Right cardiac atrium (tissue), 5 donors: Measurements from ENCODE around the gene ARHGAP15. TPM values are rescaled to one million over a fixed set of nuclear protein-coding genes. Genes with fewer than 3 reads are reported as not detected.

Experiments
- ATAC-seq, 2 donors: fragments of 200-7000 bp; cut with Tn5 transposase; one replicate each; pipeline versions ENCODE4 v1.8.0 to v1.9.1; 2020; ENCODE audit warnings: moderate library complexity in 2 of 2, mild to moderate bottlenecking in 1 of 2
- DNase-seq, 3 donors: peaks; one replicate each; pipeline ENCODE4 v3.0.0-alpha.2; 2020
- H3K27ac ChIP-seq: one replicate; pipeline ENCODE4 v1.5.1; 2013; ENCODE audit warnings: mild to moderate bottlenecking, low read length, control low read depth, moderate library complexity
- H3K27me3 ChIP-seq: one replicate; pipeline ENCODE4 v1.6.1; 2013; ENCODE audit not compliant: control insufficient read depth, insufficient read depth
- H3K4me1 ChIP-seq: one replicate; pipeline ENCODE4 v1.6.1; 2013; ENCODE audit warnings: low read length; ENCODE audit not compliant: control insufficient read depth, insufficient read depth
- H3K4me3 ChIP-seq: one replicate; pipeline ENCODE4 v1.5.1; 2013; ENCODE audit warnings: low read length, control low read depth
- H3K9me3 ChIP-seq: one replicate; pipeline ENCODE4 v1.6.1; 2013; ENCODE audit warnings: low read length; ENCODE audit not compliant: control insufficient read depth
- WGBS: extraction: QIAGEN DNeasy Blood & Tissue Kit; methylation state at CpG from one replicate; pipeline ENCODE4 v1.1.7; 2013; 5-methylcytosine and 5-hydroxymethylcytosine counted together
- intact Hi-C, 4 donors: fragments of 100-400 bp; cut with DNase I; formaldehyde crosslinking; loops; one replicate each; pipeline versions ENCODE4 v1.11.0 to v1.14.0; 2022 to 2023
- polyA plus RNA-seq: library from polyadenylated mRNA; stranded (reverse); fragments of 200-250 nt; gene quantifications from one replicate; pipeline ENCODE4 v1.2.3, GENCODE V29; 2013
- total RNA-seq, 4 donors: library from RNA; stranded (reverse); fragmentation: NEBNext Ultra II Directional; extraction: Animal tissue kit (Norgen Biotek cat#: 25700); gene quantifications; one replicate each; pipeline ENCODE4 v1.2.1, GENCODE V29; 2021
- donor health status: healthy with polysubstance abuse.
- donor health status: DM: no; HTN: yes; CAD: no.
- donor health status: DM: no; HTN: no; CAD: no.
- donor health status: DM: no; HTN: yes; CAD: no; lungs with severe emphysema.
- donor health status: DM: yes; HTN: yes; CAD: no.

ARHGAP15 gene
- total and polyA plus RNA-seq, 5 donors: 4.5 to 8.4 (median 6.5) TPM

- 89% methylated on average over 5 of the region's 5 CpGs for WGBS
- Histone ChIP-seq H3K4me3 (no peak overlapping the region), H3K27me3 (no peaks in the 10 kb centered on the region), H3K27ac (no peak overlapping the region), H3K9me3 (no peaks in the 10 kb centered on the region), H3K4me1 (peaks cover 1% of the 10 kb centered on the region)
- ATAC-seq (no peak), DNase-seq (no peak)
- intact Hi-C loops: no loop called here
Measured at GRCh38 chr2:143226714-143227541, 97.7 kb downstream of the ARHGAP15 start.

DNA sequence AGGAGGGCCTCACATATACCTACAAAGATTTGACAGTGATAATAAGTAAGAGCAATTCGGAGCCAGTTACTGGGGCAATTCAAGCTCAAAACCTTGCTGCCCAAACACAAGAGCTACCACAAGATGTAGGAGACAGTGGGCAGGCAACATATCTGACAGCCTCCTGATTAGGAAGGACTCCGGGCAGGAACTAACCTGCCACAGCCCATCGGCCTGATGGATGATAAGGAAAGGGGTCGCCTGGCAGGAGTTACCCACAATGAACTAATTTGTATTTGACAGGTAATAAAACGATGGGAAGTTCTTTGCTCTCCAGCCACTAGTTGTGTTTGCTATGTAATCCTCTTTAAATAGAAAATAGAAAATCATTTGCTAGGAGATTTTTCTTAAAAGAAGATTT is 100.2 kb downstream of the ARHGAP15 start:
- H3K9me3 ChIP-seq: no peaks in the 10 kb centered on the region
- 48% methylated on average over 5 of the region's 5 CpGs for WGBS
- H3K27ac ChIP-seq: no peak overlapping the region
- intact Hi-C loops: no loop called here
- no peaks in the 10 kb centered on the region for H3K27me3 ChIP-seq
- no peak overlapping the region for H3K4me3 ChIP-seq
- no peak for DNase-seq
- no peak for ATAC-seq
- no peaks in the 10 kb centered on the region for H3K4me1 ChIP-seq

GRCh38 chr2:143229952-143230351 is 100.7 kb downstream of the ARHGAP15 start:
- Histone ChIP-seq H3K27me3 (no peaks in the 10 kb centered on the region), H3K4me3 (no peak overlapping the region), H3K9me3 (no peaks in the 10 kb centered on the region), H3K4me1 (no peaks in the 10 kb centered on the region), H3K27ac (no peak overlapping the region)
- 40% methylated on average over 2 of the region's 2 CpGs for WGBS
- intact Hi-C loops: loop anchor here in 1 of 4 donors (10.0 kb wide), 1 partner anchor 125 kb away; no protein-coding TSS in a partner anchor
- ATAC-seq (no peak), DNase-seq (no peak)

- intact Hi-C loops: loop anchor here in 1 of 4 donors (10.0 kb wide), 1 partner anchor 126 kb away; no protein-coding TSS in a partner anchor
- Histone ChIP-seq H3K4me1 (no peaks in the 10 kb centered on the region), H3K27me3 (no peaks in the 10 kb centered on the region), H3K9me3 (no peaks in the 10 kb centered on the region), H3K27ac (no peak overlapping the region), H3K4me3 (no peak overlapping the region)
- DNase-seq (no peak), ATAC-seq (no peak)
- 70% methylated on average over 3 of the region's 3 CpGs for WGBS
Measured at GRCh38 chr2:143230506-143231253, 101.5 kb downstream of the ARHGAP15 start.

DNA sequence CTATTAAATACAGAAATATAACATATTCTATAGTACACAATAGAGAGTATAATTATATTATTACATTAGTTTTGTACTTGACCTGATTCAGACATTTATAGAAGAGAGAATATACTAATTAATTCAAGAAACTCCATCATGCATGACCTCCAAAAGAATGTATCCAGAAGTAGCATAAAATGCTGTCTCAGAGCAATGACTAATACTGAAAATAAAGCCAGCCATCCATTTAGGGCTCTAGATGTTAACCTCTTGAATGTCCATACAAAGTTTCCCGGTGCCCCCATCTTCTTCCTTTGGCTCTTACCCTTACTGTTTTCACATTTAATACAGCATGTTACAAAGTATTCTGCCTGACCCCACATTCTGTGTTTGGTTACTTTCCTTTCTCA is 102.0 kb downstream of the ARHGAP15 start:
- intact Hi-C loops: loop anchor here in 1 of 4 donors (10.0 kb wide), 1 partner anchor 126 kb away; no protein-coding TSS in a partner anchor
- Histone ChIP-seq H3K27ac (no peak overlapping the region), H3K4me1 (no peaks in the 10 kb centered on the region), H3K9me3 (no peaks in the 10 kb centered on the region), H3K4me3 (no peak overlapping the region), H3K27me3 (no peaks in the 10 kb centered on the region)
- no peak for DNase-seq
- no peak for ATAC-seq
- 89% methylated on average over 1 of the region's 1 CpG for WGBS

- ATAC-seq (no peak), DNase-seq (no peak)
- Histone ChIP-seq H3K4me1 (no peaks in the 10 kb centered on the region), H3K27me3 (no peaks in the 10 kb centered on the region), H3K27ac (no peak overlapping the region), H3K9me3 (no peaks in the 10 kb centered on the region), H3K4me3 (no peak overlapping the region)
- WGBS: 82% methylated on average over 8 of the region's 8 CpGs
- intact Hi-C loops: loop anchor here in 1 of 4 donors (10.0 kb wide), 1 partner anchor 132 kb away; no protein-coding TSS in a partner anchor
Measured at GRCh38 chr2:143237146-143237777, 108.0 kb downstream of the ARHGAP15 start.

GRCh38 chr2:143241403-143242088 is 112.3 kb downstream of the ARHGAP15 start:
- H3K4me3 ChIP-seq: no peak overlapping the region
- no peak overlapping the region for H3K27ac ChIP-seq
- H3K27me3 ChIP-seq: no peaks in the 10 kb centered on the region
- no peaks in the 10 kb centered on the region for H3K4me1 ChIP-seq
- ATAC-seq (no peak), DNase-seq (no peak)
- intact Hi-C loops: no loop called here
- H3K9me3 ChIP-seq: no peaks in the 10 kb centered on the region
- WGBS: 77% methylated on average over 7 of the region's 7 CpGs

DNA sequence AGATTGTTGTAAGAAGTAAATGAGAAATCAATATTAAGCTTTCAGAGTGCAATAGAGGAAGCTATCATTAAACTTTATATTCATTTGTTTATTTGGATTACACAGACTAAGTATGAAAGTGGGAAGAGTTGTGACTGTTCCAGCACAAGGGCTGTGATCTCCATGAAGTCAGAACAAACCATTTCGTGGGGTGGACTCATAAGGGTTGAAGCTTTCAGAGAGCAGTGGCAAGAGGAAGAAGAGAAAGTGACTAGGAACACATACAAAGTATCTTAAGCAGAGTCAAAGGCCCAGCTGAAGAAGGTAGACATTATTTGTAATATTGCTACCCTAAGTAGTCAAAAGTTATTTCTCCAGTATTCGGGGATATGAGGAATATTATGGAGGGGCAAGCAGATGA is 117.0 kb downstream of the ARHGAP15 start:
- intact Hi-C loops: no loop called here
- ATAC-seq (no peak), DNase-seq (no peak)
- Histone ChIP-seq H3K4me1 (no peaks in the 10 kb centered on the region), H3K4me3 (no peak overlapping the region), H3K27ac (no peak overlapping the region), H3K9me3 (no peaks in the 10 kb centered on the region), H3K27me3 (no peaks in the 10 kb centered on the region)
- WGBS: 69% methylated on average over 2 of the region's 2 CpGs

DNA sequence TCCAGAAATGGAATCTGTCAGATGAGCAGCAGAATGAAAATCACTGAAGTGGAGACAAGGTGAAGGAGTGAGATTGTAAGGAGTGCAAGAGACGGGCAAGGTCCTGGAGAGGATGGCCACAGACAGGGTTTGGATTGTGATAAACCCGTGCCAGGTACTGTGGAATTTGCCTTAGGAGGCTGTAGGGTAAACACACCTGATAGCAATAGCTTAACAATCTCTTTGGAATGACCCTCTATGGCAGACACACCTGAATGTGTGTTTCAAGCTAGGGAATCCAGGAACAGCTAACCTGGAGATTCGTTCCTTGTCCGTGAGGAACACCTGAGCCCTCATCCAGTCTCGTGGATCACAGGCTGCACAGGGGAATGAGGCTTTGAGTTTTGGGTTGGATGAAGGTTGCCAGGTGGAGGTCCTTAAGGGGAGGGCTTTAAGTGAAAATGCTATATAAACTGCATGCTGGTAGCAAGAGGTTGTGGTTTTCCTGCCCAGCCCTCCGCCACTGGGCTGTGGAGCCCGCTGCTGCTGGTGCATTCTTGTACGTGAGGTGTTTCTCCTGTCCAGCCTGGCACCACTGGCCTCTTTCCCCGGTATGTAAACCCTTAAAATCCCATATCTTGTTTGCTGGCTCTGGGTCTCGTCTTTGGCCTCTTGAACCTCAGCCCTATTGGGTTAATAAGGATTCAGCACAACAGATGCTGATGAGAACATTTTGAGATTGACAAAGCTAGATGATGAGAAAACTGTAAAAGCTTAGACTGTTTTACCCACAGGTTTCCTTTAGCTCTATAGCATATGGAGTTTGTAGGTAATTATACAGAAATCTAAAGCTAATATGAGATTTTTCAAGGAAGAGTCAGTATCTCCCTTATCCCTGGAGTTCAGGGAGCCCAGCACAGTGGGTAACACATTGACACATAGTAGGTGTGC is 117.9 kb downstream of the ARHGAP15 start:
- Histone ChIP-seq H3K4me3 (no peak overlapping the region), H3K27ac (no peak overlapping the region), H3K27me3 (no peaks in the 10 kb centered on the region), H3K9me3 (no peaks in the 10 kb centered on the region), H3K4me1 (no peaks in the 10 kb centered on the region)
- DNase-seq (no peak), ATAC-seq (no peak)
- 86% methylated on average over 10 of the region's 10 CpGs for WGBS
- intact Hi-C loops: no loop called here

DNA sequence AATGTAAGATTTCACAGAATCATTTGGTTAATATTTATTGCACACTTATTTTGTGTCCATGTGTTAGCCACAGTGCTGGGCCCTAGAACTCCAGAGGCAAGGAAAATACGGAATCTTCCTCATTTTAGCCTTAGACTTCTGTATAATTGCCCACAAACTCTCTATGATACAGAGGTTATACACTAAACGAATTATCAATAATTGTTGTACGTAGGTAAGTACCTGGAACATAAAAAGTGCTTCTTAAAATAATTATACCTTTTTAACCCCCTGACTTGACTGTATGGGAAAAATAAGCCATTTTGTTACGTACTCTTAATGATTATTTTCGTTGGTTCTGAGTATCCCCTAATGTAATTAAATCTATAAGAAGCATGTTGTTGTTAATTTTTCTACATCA is 119.4 kb downstream of the ARHGAP15 start:
- DNase-seq: no peak
- intact Hi-C loops: no loop called here
- no peaks in the 10 kb centered on the region for H3K9me3 ChIP-seq
- H3K27me3 ChIP-seq: no peaks in the 10 kb centered on the region
- WGBS: 89% methylated on average over 5 of the region's 5 CpGs
- H3K4me1 ChIP-seq: no peaks in the 10 kb centered on the region
- no peak for ATAC-seq
- H3K27ac ChIP-seq: no peak overlapping the region
- no peak overlapping the region for H3K4me3 ChIP-seq
